GM12872 (cell line): Measurements from ENCODE around the gene RAB11FIP4.
A peak's percentile ranks its signal among the peaks of the same experiment; 100 is the strongest.

Experiments used
- CTCF ChIP-seq: IDR thresholded peaks from 3 replicates; pipeline ENCODE4 v1.5.1; 2011; ENCODE audit warnings: low read depth, mild to moderate bottlenecking, low read length, moderate library complexity; ENCODE audit not compliant: insufficient read depth

Gene RAB11FIP4

DNA sequence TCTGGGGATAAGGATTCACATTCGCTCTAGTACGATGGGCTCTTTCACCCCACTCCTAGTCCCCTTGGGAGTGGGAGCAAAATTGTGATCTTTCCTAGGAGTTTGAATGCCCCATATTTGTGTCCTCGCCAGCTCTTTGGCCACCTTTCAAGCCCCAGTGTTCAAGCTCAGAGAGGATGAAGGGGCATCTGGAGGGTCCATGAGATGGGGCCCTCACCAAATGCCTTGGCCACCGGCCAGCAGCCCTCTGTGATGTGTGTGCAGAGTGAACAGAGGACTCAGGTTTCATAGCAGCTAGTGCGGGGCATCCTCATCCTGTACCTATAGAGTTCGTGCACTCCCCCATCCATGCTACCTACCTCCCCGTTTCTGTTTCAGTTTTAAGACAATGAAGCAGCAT is 140.6 kb downstream of the RAB11FIP4 start:
- no peak for TF ChIP-seq CTCF

GRCh38 chr17:31532526-31532925 is 141.1 kb downstream of the RAB11FIP4 start:
- TF ChIP-seq CTCF, result no peak

DNA sequence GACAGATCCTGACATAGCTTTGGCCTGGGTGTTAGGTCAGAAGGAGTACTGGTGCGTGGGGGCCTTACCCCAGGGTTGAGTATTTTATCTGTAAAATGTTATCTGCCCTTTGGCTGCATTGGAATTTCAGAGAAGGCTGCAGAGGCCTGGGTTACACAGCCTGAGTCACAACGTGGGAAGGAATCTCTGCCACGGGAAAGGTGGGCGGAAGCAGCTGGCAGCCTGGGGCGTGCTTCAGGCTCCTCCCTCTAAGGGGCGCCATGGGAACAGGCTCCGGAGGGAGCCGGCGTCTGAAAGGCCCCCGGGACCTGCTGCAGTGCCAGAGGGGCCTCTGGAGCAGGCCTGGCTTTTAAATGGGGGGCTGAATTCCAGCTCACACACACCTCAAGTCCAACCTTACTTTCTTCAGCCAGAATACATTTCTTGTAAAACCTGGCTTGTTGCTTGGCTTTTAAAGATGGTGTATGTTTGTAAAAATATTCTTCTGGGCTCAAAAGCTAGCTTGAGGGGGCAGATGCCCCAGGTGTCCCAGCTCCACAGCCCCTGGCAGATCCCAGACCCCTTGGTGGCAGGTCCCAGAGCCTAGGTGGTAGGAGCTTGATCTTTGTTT is 142.2 kb downstream of the RAB11FIP4 start:
- peak; percentile 49 for TF ChIP-seq CTCF

- no peak for TF ChIP-seq CTCF
Observed at GRCh38 chr17:31534223-31534888, 142.9 kb downstream of the RAB11FIP4 start.

DNA sequence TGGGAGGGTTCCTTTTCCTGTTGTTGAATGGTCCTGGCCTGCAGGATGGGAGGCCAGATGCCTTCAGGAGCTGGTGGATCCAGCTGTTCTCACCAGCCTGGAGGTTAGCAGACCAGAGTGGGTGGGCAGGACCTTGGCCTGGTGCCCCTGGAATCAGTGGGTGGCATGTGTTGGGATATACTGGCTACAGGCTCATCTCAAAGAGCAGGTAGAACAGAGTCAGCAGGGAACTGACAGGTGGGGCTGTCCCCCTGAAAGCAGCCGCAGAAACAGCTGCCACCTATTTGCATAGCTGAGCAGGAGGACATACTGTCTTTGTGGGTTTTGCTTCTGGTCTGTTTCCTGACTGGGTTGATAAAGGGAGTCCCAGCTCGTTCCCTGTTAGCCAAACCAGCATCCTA is 144.1 kb downstream of the RAB11FIP4 start:
- TF ChIP-seq CTCF, result no peak

DNA sequence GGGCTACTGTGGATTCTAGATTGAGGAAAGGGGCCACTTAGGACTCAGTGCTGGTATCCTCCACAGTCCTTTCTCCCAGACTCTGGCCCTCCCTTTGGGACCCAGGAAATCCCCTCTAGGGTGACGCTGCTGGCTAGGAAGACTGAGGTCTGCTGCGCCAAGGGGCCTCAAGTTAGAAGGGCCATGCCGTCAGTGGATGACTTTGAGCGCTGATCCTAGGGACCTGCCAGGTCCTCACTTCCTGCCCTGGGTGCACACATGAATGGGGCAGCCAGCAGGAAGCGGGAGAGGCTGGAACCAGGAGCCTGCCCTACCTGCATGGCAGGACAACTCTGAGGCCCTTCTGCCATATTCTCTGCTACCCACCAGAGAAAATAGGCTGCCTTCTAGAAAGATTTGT is 145.0 kb downstream of the RAB11FIP4 start:
- TF ChIP-seq CTCF, result no peak

- no peak for TF ChIP-seq CTCF
Observed at GRCh38 chr17:31537565-31538011, 146.1 kb downstream of the RAB11FIP4 start.
